ENCODE measurements around the gene KCNJ6. TPM values are rescaled to one million over a fixed set of nuclear protein-coding genes. Genes with fewer than 3 reads are reported as not detected.

KCNJ6 gene
- total and polyA plus RNA-seq, 10 of the 15 experiments (the other 5 are each of a cell fraction or from before 2014, with no cell fraction given): 0.03 to 0.07 (median 0.04) TPM; not detected in 7

- 56% methylated on average over 6 of the region's 6 CpGs for WGBS (ENCODE audit: insufficient coverage, insufficient replicate concordance, low lambda C conversion rate, missing lambda C conversion rate)
- in situ Hi-C loops (cut with MboI): no loop called here
Observed at GRCh38 chr21:37660709-37661108, 255.5 kb downstream of the KCNJ6 start.

More at GRCh38 chr21:37660709-37661108, 255.5 kb downstream of the KCNJ6 start:
- BruUV-seq (replicated peaks): no TSS peak
- Histone ChIP-seq H3K9me3 (replicated peaks; ENCODE audit: control insufficient read depth, insufficient read depth, low read length) (no peaks in the 10 kb centered on the region; the same call in 2 of the 3 replicates), H3K36me3 (ENCODE audit: control insufficient read depth in 2 of 2, insufficient read depth in 2 of 2, low read length in 1 of 2) (no peaks in the 10 kb centered on the region), H2AFZ (ENCODE audit: control insufficient read depth, low read depth, low read length) (no peak overlapping the region), H3K4me3 (no peak overlapping the region), H3K27me3 (replicated peaks in 1 of 2; ENCODE audit: control insufficient read depth in 2 of 2, insufficient read depth in 2 of 2, low read length in 1 of 2) (no peaks in the 10 kb centered on the region; a peak in 1 of 4 replicates), H3K27ac (ENCODE audit: control insufficient read depth, insufficient read depth) (no peak overlapping the region), H3K79me2 (ENCODE audit: control insufficient read depth, insufficient read depth, low read length) (no peaks in the 10 kb centered on the region), H4K20me1 (ENCODE audit: control insufficient read depth, insufficient read depth) (no peaks in the 10 kb centered on the region), H3K4me2 (ENCODE audit: control insufficient read depth, insufficient read depth) (no peak overlapping the region), H3K9ac (ENCODE audit: control insufficient read depth, insufficient read depth, low read length) (no peak overlapping the region), H3K4me1 (ENCODE audit: control insufficient read depth, insufficient read depth, low read length) (no peaks in the 10 kb centered on the region)
- DNase-seq (ENCODE audit: low read depth, low spot score) (no peak), FAIRE-seq (no peak), ATAC-seq (no peak)
- ChIA-PET SMC1A (ENCODE audit: uncharacterized antibody, unreplicated experiment) (interaction anchor here (0.8 kb wide), 1 partner anchor 97 kb away, joined by 3 read pairs; no protein-coding TSS in a partner anchor), CTCF (interaction anchor here (0.7 to 1.2 kb wide), 2 partner anchors 14 to 16 kb away, joined by 3 read pairs; no protein-coding TSS in a partner anchor), POLR2A (no interaction called here), RAD21 (ENCODE audit: unreplicated experiment) (interaction anchor here (0.6 to 0.8 kb wide), 2 partner anchors 14 to 399 kb away, joined by 3 read pairs; no protein-coding TSS in a partner anchor)
- intact Hi-C loops (cut with micrococcal nuclease; ENCODE audit: unreplicated experiment): no loop called here
- TF ChIP-seq CHD4 (IDR thresholded peaks at IDR 0.05) (no peak), MYB (IDR thresholded peaks at IDR 0.05; ENCODE audit: borderline replicate concordance, low read depth, low read length) (no peak), POLR2AphosphoS2 (IDR thresholded peaks at IDR 0.05; ENCODE audit: low read depth, low read length) (no peak), CEBPB (IDR thresholded peaks at IDR 0.05; ENCODE audit: borderline replicate concordance in 1 of 2, low read depth in 2 of 2, low read length in 2 of 2) (no peak), MTA2 (IDR thresholded peaks at IDR 0.05; ENCODE audit: low read depth) (no peak), ATF2 (IDR thresholded peaks at IDR 0.05; ENCODE audit: low read length) (no peak), EP300 (IDR thresholded peaks at IDR 0.05; ENCODE audit: borderline replicate concordance in 1 of 2, control insufficient read depth in 1 of 2, low read depth in 2 of 2, low read length in 2 of 2) (no peak), KLF5 (IDR thresholded peaks at IDR 0.05; ENCODE audit: partially characterized antibody) (no peak), RBBP5 (conservative IDR thresholded peaks at IDR 0.05) (no peak), RB1 (IDR thresholded peaks at IDR 0.05; ENCODE audit: borderline replicate concordance) (no peak), CREB1 (IDR thresholded peaks at IDR 0.05; ENCODE audit: low read depth) (no peak), CBX5 (IDR thresholded peaks at IDR 0.05; ENCODE audit: low read depth) (no peak), GABPA (IDR thresholded peaks at IDR 0.05; ENCODE audit: low read depth) (no peak), CBX3 (IDR thresholded peaks at IDR 0.05; ENCODE audit: borderline replicate concordance, low read depth) (no peak), EGR1 (IDR thresholded peaks at IDR 0.05; ENCODE audit: borderline replicate concordance in 1 of 2, low read depth in 2 of 2, low read length in 2 of 2) (no peak), E4F1 (IDR thresholded peaks at IDR 0.05; ENCODE audit: borderline replicate concordance, partially characterized antibody) (no peak)
- TF ChIP-seq, protein P1, sequence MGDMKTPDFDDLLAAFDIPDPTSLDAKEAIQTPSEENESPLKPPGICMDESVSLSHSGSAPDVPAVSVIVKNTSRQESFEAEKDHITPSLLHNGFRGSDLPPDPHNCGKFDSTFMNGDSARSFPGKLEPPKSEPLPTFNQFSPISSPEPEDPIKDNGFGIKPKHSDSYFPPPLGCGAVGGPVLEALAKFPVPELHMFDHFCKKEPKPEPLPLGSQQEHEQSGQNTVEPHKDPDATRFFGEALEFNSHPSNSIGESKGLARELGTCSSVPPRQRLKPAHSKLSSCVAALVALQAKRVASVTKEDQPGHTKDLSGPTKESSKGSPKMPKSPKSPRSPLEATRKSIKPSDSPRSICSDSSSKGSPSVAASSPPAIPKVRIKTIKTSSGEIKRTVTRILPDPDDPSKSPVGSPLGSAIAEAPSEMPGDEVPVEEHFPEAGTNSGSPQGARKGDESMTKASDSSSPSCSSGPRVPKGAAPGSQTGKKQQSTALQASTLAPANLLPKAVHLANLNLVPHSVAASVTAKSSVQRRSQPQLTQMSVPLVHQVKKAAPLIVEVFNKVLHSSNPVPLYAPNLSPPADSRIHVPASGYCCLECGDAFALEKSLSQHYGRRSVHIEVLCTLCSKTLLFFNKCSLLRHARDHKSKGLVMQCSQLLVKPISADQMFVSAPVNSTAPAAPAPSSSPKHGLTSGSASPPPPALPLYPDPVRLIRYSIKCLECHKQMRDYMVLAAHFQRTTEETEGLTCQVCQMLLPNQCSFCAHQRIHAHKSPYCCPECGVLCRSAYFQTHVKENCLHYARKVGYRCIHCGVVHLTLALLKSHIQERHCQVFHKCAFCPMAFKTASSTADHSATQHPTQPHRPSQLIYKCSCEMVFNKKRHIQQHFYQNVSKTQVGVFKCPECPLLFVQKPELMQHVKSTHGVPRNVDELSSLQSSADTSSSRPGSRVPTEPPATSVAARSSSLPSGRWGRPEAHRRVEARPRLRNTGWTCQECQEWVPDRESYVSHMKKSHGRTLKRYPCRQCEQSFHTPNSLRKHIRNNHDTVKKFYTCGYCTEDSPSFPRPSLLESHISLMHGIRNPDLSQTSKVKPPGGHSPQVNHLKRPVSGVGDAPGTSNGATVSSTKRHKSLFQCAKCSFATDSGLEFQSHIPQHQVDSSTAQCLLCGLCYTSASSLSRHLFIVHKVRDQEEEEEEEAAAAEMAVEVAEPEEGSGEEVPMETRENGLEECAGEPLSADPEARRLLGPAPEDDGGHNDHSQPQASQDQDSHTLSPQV (IDR thresholded peaks at IDR 0.05): no peak

Data from GM12878 (cell line).